Stimulated activated CD8-positive, alpha-beta memory T cell treated with anti-CD3 and anti-CD28 coated beads, Interleukin-7, amount 100 ng/mL, for 24 hours (primary cell): ENCODE results near the gene TMEM72.
"Not testable (repeated sequence)": the region's sequence is repeated elsewhere in the genome, so short reads cannot be mapped to it uniquely, and the experiment has no call there.

Source experiments
- DNase-seq: peaks from one replicate; pipeline ENCODE4 v3.0.0-alpha.2; 2020; ENCODE audit warnings: low read depth

Gene TMEM72

GRCh38 chr10:44911081-44911540 lies at the start of gene TMEM72:
Gene TMEM72 (plus strand): TSS chr10:44911337. CDS start chr10:44911513, 176 bp downstream.
- no peak for DNase-seq

- DNase-seq: no peak
Observed at GRCh38 chr10:44862006-44862751, 49.0 kb upstream of the TMEM72 start.

- DNase-seq: no peak
Observed at GRCh38 chr10:44862924-44863323, 48.2 kb upstream of the TMEM72 start.

- DNase-seq: no peak
Observed at GRCh38 chr10:44863344-44864047, 47.6 kb upstream of the TMEM72 start.

- no peak for DNase-seq
Observed at GRCh38 chr10:44864051-44864450, 47.1 kb upstream of the TMEM72 start.

- peak; percentile 79 for DNase-seq
Observed at GRCh38 chr10:44864637-44865288, 46.4 kb upstream of the TMEM72 start.

GRCh38 chr10:44865289-44865671 lies 45.9 kb upstream of the TMEM72 start:
- DNase-seq: no peak

- not testable (repeated sequence) for DNase-seq
Observed at GRCh38 chr10:44866367-44866766, 44.8 kb upstream of the TMEM72 start.

GRCh38 chr10:44870031-44870430 lies 41.1 kb upstream of the TMEM72 start:
- DNase-seq: no peak

- DNase-seq: no peak
Observed at GRCh38 chr10:44873160-44873559, 38.0 kb upstream of the TMEM72 start.

- DNase-seq: no peak
Observed at GRCh38 chr10:44874166-44874565, 37.0 kb upstream of the TMEM72 start.

- peak; percentile 38 for DNase-seq
Observed at GRCh38 chr10:44878706-44879530, 32.2 kb upstream of the TMEM72 start.

- no peak for DNase-seq
Observed at GRCh38 chr10:44879531-44879899, 31.6 kb upstream of the TMEM72 start.

- no peak for DNase-seq
Observed at GRCh38 chr10:44880090-44880715, 30.9 kb upstream of the TMEM72 start.

GRCh38 chr10:44881649-44882048 lies 29.5 kb upstream of the TMEM72 start:
- no peak for DNase-seq

GRCh38 chr10:44882166-44882720 lies 28.9 kb upstream of the TMEM72 start:
- no peak for DNase-seq

- no peak for DNase-seq
Observed at GRCh38 chr10:44883593-44884331, 27.4 kb upstream of the TMEM72 start.

- DNase-seq: no peak
Observed at GRCh38 chr10:44885710-44886109, 25.4 kb upstream of the TMEM72 start.

- DNase-seq: no peak
Observed at GRCh38 chr10:44886966-44887365, 24.2 kb upstream of the TMEM72 start.

GRCh38 chr10:44888886-44889285 lies 22.3 kb upstream of the TMEM72 start:
- no peak for DNase-seq

GRCh38 chr10:44889834-44890233 lies 21.3 kb upstream of the TMEM72 start:
- DNase-seq: no peak
